ENCODE data around the gene HECW1.
A peak's percentile ranks its signal among the peaks of the same experiment; 100 is the strongest.

Gene HECW1

DNA sequence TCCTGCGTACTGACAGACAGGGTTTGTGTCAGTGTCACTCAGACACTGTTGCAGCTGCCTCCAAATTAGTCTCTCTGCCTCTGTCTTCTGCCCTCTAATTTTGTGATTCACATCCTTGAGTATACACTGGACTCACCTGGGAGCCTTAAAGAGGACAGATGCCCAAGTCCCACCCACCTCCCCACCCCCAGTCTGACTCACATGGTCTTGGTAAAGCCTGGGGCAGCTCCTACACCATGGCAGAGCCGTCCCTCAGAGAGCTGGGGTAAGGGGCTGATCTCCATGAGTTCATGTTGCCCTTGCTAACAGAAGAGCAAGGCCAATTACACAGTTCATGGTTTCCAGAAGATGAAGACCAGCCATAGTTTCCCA lies 272.8 kb downstream of the HECW1 start:
- no peak for DNase-seq

DNA sequence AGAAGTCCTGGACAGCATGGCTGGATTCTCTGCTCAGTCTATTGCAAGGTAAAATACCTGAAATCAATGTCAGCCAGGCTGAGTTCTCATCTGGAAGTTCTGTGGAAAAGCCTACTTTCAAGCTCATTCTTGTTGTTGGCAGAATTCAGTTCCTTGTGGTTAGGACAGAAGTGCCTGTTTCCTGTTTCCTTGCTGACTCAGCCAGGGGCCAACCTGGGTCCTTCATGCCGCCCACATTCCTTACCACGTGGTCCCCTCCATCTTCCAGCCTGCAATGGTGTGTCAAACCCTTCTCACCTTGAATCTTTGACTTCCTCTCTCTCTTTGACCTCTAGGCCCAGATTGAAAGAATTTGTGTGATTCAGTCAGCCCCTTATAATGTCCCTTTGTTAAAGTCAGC lies 273.4 kb downstream of the HECW1 start:
- no peak for DNase-seq

DNA sequence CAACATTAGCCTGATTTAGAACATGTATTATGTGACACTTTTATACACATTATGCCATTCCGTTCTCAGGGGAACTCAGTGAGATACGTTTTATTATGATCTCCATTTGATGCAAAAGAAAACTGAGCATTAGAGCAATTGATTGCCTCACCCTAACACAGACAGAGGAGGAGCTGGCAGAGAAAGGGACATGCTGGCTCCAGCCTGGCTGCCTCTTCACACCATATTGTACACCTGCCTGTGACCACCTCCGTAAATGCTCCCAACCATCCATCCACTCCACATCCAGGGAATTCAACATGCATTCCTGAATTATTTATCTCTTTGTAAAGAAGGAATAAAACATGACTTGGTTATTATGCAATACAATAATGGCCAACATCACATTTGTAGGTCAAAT lies 275.5 kb downstream of the HECW1 start:
- no peak for DNase-seq

DNA sequence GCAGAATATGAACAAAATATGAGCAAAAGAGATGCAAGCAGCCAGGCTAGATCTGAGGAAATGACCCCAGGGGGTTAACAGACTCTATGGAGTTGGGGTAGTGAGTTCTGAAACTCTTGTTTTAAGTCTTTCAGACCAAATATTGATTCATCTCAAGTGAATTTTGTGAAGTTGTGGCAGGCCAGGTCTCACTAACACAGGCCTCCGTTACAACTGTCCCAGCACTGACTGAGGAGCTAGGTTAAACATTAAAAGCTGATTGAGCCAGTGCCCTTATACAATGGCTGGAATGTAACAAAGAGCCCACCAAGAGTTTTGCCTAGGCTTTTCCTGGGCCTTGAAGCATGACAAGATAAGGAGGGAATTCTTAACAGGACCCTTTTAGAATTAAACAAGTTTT lies 278.1 kb downstream of the HECW1 start:
- DNase-seq: no peak

DNA sequence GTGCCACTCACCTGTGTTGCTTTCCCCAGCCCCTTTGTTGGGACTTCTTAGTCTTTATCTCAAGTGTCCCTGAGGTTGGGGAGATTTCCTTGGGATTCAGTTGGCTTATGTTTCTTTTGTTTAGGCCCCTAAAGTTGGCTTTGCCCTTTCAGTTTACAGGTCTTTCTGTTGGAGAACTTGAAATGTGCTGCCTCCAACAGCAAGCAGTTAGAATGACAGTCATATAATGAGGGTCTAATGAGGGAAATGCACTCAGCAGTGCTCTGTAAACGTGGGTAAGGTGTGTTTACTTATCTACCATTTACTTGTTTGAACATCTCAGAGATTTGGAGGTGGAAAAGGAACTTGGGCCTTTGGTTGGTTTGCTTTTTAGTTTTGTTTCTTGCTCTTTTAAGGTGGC lies 279.1 kb downstream of the HECW1 start:
- DNase-seq: no peak

DNA sequence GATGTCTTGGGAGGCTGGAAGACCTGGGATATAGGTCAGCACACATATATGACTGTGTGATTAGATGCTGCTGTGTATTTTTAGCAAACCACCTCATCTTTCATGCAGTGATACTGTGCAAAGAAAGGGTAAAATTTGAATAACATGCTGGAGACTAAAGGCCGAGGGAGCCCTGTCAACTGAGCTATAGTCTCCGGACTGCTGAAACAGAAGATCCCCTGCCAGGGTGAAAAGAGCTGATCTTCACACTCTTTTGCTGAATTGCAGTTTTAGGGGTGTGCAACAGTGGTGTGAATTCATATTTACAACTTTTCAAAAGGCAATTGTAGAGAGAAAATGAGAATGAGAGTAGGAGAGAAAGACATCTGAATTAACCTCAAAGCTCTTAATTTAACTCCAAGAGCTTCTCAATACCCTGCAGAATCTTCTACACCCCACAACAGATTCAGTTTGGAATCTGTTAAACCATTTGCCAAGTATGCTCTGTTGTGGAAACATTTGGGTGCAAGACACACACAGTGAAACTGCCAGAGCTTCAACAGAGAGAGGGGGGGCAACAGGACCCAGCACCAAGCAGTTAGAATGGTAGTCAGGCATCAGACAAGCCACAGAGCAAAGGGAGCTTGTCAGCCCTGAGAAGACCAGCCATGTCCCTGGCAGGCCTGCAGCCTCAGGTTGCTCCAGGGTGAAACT lies 280.3 kb downstream of the HECW1 start:
- DNase-seq: no peak

DNA sequence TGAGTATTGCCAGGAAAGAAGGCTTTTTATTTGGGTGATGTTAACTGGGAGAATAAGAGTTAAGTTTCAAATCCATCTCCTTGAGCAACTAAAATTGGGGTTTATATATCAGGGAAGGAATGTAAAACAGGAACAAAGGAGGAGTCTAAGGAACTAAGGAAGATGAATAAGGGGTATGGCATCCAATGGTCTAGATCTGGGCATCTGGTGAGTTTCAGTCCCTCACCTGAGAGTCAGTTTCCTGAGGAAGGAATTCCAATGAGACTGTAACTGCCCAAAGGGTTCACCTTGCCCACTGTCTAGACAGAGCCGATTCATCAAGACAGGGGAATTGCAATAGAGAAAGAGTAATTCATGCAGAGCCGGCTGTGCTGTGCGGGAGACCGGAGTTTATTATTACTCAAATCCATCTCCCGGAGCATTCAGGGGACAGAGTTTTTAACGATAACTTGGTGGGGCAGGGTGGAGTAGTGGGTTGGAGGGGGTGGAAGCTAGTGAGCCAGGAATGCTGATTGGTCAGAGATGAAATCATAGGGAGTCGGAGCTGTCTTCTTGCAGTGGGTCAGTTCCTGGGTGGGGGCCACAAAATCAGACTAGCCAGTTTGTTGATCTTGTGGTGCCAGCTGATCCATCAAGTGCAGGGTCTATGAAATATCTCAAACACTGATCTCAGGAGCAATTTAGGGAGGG lies 282.1 kb downstream of the HECW1 start:
- DNase-seq: no peak

DNA sequence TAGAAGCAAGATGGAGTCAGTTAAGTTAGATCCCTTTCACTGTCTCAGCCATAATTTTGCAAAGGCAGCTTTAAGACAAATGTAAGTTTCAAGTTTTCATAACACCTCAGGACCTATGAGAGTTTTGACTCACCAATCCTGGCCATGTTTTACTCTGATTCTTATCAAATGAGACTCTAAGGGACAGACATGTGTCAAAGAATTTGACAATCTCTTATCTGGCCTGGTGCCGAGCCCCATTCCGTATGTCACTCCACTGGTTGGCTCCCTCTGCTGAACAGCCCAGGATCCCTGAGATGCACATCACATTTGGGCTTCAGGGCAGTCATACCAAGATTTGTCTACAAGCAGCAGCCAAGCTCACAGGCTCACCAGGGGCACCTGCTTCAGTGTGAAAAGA lies 282.9 kb downstream of the HECW1 start:
- DNase-seq: no peak

DNA sequence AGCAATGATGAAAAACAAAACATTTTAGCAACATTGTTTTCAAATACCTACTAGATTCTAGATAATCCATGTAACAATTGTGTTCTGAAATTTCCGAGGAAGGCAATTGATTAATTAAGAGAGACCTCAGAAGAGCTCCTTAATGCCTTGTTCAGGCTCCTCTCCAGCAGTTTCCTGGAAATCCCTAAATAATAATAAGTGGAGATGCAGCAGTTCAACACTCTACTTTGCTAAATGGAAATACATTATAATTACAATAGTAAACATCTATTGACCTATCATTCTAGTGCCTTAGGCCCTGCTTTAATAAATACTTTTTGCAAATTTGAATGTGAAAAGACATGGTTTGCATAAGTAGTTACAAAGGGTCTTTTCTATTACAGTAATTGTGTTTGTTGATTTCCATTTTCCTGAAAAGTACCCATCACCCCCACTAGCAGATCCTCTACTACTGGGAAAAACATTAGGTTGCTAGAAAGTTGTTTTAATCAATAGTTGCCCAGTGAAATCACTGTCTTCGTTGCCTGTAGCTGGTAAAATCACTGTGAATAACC lies 283.8 kb downstream of the HECW1 start:
- no peak for DNase-seq

DNA sequence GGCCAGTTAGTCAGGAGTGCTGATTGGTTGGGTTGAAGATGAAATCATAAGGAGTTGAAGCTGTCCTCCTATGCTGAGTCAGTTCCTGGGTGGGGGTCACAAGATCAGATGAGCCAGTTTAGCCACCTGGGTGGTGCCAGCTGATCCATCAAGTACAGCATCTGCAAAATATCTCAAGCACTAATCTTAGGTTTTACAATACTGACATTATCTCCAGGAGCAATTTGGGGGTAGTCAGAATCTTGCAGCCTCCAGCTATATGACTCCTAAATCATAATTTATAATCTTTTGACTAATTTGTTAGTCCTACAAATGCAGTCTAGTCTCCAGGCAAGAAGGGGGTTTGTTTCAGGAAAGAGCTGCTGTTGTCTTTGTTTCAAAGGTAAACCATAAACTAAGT lies 286.4 kb downstream of the HECW1 start:
- DNase-seq: no peak

DNA sequence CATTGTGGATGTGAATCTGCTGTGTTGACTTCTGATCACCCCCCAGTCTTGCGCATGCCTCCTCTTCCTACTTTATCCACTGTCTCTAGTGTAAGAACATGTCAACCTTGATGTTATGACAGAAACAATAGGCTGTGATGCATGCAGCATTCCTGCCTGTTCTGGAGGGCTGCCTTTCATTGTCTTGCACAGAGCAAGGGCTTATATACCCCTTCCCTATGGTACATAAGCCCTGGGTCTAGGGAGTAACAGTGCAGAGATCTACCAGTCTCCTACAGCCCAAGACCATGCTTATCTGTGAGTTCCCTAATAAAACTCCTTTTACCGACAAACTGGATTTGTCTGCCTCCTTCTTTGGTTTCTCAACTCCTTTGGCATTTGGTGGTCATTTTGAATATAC lies 293.5 kb downstream of the HECW1 start:
- no peak for DNase-seq

DNA sequence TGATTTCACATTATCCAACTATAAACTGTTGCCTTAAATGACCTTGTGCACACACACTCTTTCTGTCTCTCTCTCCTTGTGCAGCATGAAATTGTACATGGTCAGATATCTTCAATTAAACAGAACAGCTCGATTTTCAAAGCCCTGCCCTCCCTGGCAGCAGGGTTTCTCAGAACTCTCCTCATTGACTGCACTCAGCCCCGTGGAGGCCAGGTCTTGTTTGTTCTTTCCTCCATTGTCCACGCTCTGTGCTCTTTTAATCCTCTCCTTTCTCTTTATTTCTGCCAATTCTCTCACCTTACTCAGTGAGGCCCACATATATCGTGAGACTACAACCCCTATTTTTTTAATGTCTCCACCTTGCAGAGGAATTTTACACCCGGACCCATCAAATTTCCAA lies 294.5 kb downstream of the HECW1 start:
- DNase-seq: no peak

DNA sequence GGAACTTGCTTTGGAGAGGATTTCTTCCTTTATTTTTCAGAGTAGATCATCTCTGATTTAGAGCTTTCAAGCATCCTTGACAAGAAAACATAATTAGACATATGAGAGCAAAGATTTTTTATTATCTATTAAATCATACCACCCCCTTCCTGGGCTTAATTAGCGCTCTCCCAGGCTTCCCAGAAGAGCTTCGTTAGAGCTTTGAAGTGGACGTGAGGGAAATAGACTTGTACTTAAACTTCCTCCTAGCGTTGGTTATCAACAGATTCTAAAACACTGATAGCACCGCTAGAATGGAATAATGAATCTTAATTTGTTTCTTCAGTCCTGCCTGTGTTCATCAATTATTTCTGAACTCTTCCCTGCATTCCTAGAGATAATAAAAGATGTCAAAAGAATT lies 296.5 kb downstream of the HECW1 start:
- DNase-seq: no peak

DNA sequence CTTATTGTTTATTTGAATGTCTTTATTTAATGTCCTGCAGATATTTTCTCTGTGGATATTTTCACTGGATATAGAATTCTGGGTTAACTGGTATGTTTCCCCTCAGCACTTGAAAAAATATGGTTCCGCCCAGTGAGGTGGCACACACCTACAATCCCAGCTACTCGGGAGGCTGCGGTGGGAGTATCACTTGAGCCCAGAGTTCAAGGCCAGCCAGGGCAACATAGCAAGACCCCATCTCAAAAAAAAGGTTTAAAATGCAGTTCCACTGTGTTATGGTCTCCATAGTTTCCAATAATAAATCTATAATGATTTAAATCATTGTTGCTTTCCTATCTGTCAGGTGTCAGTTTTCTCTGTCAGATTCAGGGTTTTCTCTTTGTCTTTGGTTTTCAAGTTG lies 305.0 kb downstream of the HECW1 start:
- no peak for DNase-seq

DNA sequence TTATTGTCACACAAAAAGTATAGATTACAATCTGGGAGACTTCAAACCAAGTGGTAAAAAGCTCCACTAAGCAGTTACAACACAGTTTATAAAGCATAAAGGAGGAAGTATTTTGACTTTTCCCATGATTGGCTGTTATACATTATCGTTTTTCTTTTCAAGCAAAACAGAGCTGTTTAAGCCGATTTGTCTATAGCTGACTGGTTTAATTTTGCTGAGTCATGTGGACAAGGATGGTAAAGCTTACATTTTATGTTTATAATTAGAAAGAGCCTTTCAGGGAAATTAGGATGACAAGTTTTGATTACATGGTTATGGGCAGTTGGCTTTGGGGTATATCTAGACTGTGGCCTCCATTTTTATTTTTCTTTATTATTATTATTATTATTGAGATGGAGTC lies 318.0 kb downstream of the HECW1 start:
- no peak for DNase-seq

DNA sequence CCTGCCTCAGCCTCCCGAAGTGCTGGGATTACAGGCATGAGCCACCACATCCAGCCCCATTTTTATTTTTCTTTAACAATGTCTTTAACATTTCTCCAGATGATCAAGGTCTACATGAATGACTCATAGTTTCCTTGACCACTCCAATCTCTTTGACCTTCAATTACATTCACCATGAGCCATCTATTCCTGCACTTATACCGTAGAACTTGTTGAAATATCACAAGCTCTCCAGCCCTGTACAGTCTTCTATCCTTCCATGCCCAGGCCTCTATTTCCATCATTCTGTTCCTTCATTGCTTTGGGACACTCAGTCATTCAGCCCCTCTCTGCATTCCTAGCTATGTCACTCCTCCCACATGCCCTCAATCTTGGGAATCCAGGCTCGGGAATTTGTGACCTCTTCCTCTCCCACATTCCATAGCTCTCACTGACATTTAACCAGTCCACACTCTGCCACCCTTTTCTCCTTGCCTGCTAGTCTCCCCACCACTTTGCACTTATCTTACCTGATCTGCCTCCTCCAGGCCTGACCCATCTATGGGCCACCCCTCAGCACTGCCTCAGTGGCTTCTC lies 318.7 kb downstream of the HECW1 start:
- DNase-seq: no peak

DNA sequence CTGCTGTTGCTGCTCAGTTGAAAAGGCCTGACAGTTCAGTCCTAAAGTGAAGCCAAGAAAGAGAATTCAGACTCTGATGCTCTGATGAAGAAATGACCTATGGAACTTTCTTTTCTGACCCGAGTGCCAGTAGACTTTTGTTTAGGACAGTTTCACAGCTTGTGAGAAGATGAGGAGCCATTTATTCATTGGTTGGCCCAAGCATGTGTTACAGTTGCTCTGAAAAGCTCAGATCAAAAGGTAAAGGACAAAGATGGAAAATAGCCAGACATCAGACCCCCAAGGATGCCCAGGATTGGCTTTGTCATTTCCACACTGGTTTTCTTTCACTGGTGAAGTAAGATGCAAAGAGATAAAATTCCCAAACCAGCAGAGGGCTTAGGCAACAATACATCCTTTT lies 321.2 kb downstream of the HECW1 start:
- DNase-seq: no peak

DNA sequence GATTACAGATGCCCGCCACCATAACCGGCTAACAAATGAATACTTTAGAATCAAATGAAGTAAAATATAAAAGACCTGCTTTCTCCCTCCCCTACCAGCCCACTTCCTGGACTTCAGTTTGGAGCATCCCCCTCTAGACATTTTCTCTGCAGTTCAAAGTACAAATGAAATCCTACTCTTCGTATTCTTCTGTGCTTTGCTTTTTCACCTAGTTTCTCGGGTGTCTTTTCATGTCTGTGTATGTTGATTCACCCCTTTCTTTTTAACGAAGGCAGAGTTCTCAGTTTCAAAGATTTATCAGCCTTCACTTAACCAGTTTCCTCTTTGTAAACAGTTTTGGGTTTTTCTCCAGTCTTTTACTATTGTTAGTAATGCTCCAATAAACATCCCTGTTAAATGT lies 324.6 kb downstream of the HECW1 start:
- DNase-seq: no peak

DNA sequence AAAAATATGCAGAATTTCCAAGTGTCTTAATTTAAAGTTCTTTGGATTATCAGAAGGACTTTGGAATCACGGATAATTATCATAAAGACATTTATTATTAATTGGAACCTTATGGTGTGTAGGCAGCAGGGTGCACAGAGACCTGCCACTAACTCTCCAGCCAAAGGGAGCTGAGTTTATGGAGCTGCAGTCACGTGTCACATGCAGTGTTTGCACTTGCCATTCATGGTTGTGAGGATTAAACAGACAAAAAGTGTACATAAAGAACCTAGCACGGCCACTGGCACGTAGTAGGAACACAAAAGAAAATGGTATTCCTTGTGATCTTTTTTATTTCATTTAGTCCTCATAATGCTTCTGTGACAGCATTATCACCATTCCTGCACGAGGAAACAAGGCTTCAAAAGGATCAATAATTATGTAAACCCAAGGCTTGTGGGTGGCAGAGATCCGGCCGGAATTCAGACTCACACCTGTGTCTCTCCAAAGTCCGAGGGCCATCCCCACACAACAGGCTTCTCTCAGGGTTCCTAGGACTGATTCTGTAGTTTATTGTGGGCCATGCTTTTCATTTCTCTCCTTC lies 326.5 kb downstream of the HECW1 start:
- no peak for DNase-seq

DNA sequence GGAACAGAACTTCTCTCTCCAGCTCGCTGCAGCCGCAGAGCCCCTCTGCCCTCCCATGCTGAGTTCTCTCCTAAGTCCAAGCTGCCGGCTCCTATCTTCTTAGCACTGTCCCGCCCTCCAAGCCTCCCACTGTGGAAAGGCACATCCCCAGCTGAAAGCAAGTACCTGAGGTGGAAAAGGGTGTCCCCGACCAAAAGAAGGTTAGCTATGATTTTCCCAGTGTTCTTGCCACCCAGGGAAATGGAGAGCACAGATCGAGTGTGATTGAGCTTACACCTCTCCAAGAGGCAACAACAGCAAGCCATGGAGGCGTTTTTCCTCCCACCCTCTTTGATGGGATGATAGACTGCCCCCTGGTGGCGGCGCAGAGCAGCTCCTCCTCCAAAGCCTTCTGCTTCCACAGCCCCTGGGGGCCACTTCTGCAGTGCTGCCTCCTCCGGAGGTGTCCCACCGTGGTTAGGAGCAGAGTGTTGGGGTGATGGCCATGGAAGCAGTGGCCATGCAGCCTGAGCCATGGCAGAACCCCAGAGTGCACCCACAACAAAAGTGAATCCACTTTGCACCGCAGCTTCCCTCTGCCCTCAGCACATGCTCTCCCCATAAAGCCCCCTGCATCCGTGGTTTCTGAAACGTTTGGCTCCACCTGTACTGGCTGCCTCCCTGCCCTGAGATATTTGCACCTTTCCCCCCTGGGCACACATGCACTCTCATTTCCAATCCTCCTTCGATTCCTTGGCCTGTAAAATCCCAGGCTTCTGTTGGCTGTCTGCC lies 327.4 kb downstream of the HECW1 start:
- peak; percentile 26 for DNase-seq

DNA sequence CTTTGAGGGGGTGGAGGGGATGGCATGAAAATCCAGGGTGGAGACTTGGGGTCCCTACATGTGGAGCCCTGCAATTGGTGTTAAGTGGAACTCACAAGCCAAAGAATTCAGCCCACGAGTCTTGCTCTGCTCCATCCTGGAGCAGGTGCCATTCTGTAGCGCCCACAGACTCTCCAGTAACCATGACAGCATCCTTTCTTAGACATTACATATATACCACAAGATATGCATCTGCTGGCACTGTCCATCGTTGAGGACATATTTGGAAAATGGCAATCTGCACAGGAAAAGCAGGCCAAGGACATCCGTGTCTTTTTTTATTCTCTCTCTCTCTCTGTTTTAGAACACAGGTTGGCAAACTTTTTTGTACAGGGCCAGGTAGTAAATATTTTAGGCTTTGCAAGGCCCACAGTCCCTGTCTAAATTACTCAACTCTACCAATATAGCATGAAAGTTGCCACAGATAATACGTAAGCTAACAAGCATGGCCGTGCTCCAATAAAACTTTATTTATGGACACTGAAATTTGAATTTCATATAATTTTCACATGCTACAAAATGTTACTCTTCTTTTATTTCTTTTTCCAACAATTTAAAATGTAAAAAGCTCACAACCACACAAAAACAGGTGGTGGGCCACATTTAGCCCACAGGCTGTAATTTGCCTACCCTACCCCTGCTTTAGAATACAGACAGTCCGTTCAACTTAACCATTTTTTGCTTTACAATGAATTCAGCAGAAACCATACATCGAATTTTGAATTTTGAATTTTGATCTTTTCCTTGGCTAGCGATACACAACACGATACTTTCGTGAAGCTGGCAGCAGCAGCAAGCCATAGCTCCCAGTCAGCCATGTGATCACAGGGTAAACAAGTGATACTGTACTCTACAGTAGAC lies 329.0 kb downstream of the HECW1 start:
- DNase-seq: no peak

DNA sequence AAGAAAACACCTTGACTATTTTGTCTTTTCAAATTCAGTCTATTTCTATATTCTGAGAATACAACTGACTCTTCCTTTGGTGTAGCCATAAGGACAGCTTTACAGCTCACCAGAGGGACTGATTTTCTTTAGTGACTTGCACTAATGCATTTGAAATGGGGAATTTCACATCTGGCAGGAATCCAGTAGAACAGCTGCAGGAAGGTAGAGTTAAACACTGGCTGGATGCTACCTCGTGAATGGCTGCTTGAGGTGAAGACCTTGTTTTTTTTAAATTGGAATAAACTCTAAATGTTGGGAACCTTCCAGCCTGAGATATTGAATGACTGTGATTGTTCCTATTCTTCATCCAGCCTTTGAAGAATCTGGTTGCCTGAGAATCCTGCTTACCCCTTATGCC lies 330.9 kb downstream of the HECW1 start:
- DNase-seq: no peak

All from CD4-positive, alpha-beta T cell treated with Interferon gamma for 1 hour (primary cell).